Keratinocyte (primary cell): ENCODE data around the gene BABAM2. TPM values are rescaled to one million over a fixed set of nuclear protein-coding genes. Genes with fewer than 3 reads are reported as not detected.

Experiments used
- DNase-seq: peaks from one replicate; pipeline ENCODE4 v3.0.0-alpha.2; 2011; ENCODE audit warnings: low read depth, missing footprints, low spot score
- FAIRE-seq: peaks from 2 replicates; lab custom pipeline; 2011; peaks lifted over from hg19 to GRCh38; lab: Jason Lieb, UNC
- H2AFZ ChIP-seq: 2 replicates; pipeline ENCODE4 v1.6.0; 2012; ENCODE audit warnings: low read length, control low read depth, inconsistent platforms; ENCODE audit not compliant: control insufficient read depth
- H3K27ac ChIP-seq: 2 replicates; pipeline ENCODE4 v1.5.1; 2011; ENCODE audit warnings: low read length; ENCODE audit not compliant: control insufficient read depth, insufficient read depth
- H3K27me3 ChIP-seq: 3 replicates; pipeline ENCODE4 v1.6.0; 2011; ENCODE audit warnings: low read length; ENCODE audit not compliant: control insufficient read depth, insufficient read depth; ENCODE audit errors: extremely low read depth
- H3K36me3 ChIP-seq, 2 experiments: 2 replicates in 1 of 2; 3 replicates in 1 of 2; pipeline ENCODE4 v1.5.1; 2011; ENCODE audit warnings: low read length in 2 of 2, mild to moderate bottlenecking in 1 of 2; ENCODE audit not compliant: control insufficient read depth in 2 of 2, insufficient read depth in 2 of 2; ENCODE audit errors: extremely low read depth in 1 of 2
- H3K4me1 ChIP-seq: 3 replicates; pipeline ENCODE4 v1.5.1; 2011; ENCODE audit warnings: low read length; ENCODE audit not compliant: control insufficient read depth, insufficient read depth; ENCODE audit errors: extremely low read depth
- H3K4me2 ChIP-seq: 3 replicates; pipeline ENCODE4 v1.6.0; 2011; ENCODE audit warnings: low read depth, low read length; ENCODE audit not compliant: control insufficient read depth, insufficient read depth; ENCODE audit errors: extremely low read depth
- H3K4me3 ChIP-seq, 3 experiments: fragments of 200-600 bp in 1 of 3; sonication (generic) in 1 of 3; 2 replicates in 2 of 3; 3 replicates in 1 of 3; pipeline ENCODE4 v1.5.1; 2011 to 2016; ENCODE audit warnings: low read length in 3 of 3, mild to moderate bottlenecking in 3 of 3, control low read depth in 2 of 3, inconsistent platforms in 1 of 3, low read depth in 1 of 3, mixed read lengths in 1 of 3, mixed run types in 1 of 3, moderate library complexity in 1 of 3; ENCODE audit not compliant: control insufficient read depth in 2 of 3, insufficient read depth in 2 of 3; ENCODE audit errors: extremely low read depth in 1 of 3
- H3K79me2 ChIP-seq: 2 replicates; pipeline ENCODE4 v1.6.0; 2012; ENCODE audit warnings: low read length; ENCODE audit not compliant: control insufficient read depth, insufficient read depth
- H3K9ac ChIP-seq: 3 replicates; pipeline ENCODE4 v1.6.0; 2011; ENCODE audit warnings: low read length; ENCODE audit not compliant: control insufficient read depth, insufficient read depth; ENCODE audit errors: extremely low read depth
- H3K9me1 ChIP-seq: 3 replicates; pipeline ENCODE4 v1.6.0; 2011; ENCODE audit warnings: low read length; ENCODE audit not compliant: control insufficient read depth, insufficient read depth; ENCODE audit errors: extremely low read depth
- H3K9me3 ChIP-seq: 2 replicates; pipeline ENCODE4 v1.5.1; 2012; ENCODE audit warnings: low read depth, low read length; ENCODE audit not compliant: control insufficient read depth
- H4K20me1 ChIP-seq: 3 replicates; pipeline ENCODE4 v1.6.0; 2011; ENCODE audit warnings: low read length; ENCODE audit not compliant: control insufficient read depth, insufficient read depth; ENCODE audit errors: extremely low read depth
- EZH2 ChIP-seq: IDR thresholded peaks from one replicate; pipeline ENCODE4 v1.6.1; 2012; ENCODE audit warnings: inconsistent platforms, mild to moderate bottlenecking, low read length, moderate library complexity
- dilution Hi-C: fragments of 300-500 bp; cut with MboI; formaldehyde crosslinking; loops from one replicate; pipeline ENCODE4 v1.7.0; 2020; ENCODE audit warnings: low sequenced_read_pairs; ENCODE audit not compliant: extremely low pct_ligation_motif_present
- polyA plus RNA-seq, 5 experiments: library from polyadenylated mRNA; depleted of rRNA in 3 of 5; stranded (reverse) in 3 of 5; stranded (forward) in 1 of 5; unstranded in 1 of 5; fragments of >200 nt; gene quantifications; 1 replicate in 1 of 5; 2 replicates in 3 of 5; 3 replicates in 1 of 5; pipeline versions ENCODE4 v1.2.1 to v1.2.3, GENCODE V29; 2011 to 2012; ENCODE audit warnings: missing spikeins in 2 of 5, low read depth in 1 of 5, low replicate concordance in 1 of 5
- TF ChIP-seq, protein P1 (sequence below), 3 experiments: IDR thresholded peaks in 1 of 3; conservative IDR thresholded peaks in 1 of 3; optimal IDR thresholded peaks in 1 of 3; 2 replicates in 2 of 3; 3 replicates in 1 of 3; pipeline versions ENCODE3 to v1.5.1; 2011; ENCODE audit warnings: low read length in 3 of 3, mild to moderate bottlenecking in 3 of 3, moderate library complexity in 2 of 3, control low read depth in 1 of 3, inconsistent platforms in 1 of 3; ENCODE audit not compliant: insufficient read depth in 2 of 3; ENCODE audit errors: extremely low read depth in 1 of 3

BABAM2 gene
- polyA plus RNA-seq, 1 donor (not counting 4 experiments of a cell fraction or from before 2014, with no cell fraction given): 29.8 TPM

DNA sequence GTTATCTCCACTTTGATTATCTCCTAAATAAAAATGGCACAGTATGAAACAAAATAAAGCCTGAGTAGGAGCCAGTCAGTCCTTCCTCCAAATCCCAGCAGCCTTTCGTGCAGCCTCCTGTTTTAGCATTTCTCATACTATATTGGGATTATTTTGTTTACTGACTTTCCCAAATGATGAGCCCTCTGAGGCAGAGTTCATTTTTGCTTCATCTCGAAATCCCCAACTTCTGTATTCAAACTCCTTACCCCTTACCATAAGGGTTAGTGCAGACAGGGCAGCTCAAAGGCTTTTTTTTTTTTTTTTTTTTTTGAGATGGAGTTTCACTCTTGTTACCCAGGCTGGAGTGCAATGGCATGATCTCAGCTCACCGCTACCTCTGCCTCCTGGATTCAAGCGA lies 388.8 kb downstream of the BABAM2 start:
- Histone ChIP-seq H4K20me1 (no peaks in the 10 kb centered on the region), H3K9me3 (no peaks in the 10 kb centered on the region), H3K27me3 (no peaks in the 10 kb centered on the region), H3K27ac (no peak overlapping the region), H3K9ac (no peak overlapping the region), H3K4me2 (no peak overlapping the region), H3K4me1 (peaks cover 40% of the 10 kb centered on the region), H3K4me3 (no peak overlapping the region), H3K36me3 (no peaks in the 10 kb centered on the region), H3K9me1 (no peaks in the 10 kb centered on the region), H3K79me2 (no peaks in the 10 kb centered on the region), H2AFZ (no peak overlapping the region)
- dilution Hi-C loops: no loop called here
- TF ChIP-seq, protein P1, sequence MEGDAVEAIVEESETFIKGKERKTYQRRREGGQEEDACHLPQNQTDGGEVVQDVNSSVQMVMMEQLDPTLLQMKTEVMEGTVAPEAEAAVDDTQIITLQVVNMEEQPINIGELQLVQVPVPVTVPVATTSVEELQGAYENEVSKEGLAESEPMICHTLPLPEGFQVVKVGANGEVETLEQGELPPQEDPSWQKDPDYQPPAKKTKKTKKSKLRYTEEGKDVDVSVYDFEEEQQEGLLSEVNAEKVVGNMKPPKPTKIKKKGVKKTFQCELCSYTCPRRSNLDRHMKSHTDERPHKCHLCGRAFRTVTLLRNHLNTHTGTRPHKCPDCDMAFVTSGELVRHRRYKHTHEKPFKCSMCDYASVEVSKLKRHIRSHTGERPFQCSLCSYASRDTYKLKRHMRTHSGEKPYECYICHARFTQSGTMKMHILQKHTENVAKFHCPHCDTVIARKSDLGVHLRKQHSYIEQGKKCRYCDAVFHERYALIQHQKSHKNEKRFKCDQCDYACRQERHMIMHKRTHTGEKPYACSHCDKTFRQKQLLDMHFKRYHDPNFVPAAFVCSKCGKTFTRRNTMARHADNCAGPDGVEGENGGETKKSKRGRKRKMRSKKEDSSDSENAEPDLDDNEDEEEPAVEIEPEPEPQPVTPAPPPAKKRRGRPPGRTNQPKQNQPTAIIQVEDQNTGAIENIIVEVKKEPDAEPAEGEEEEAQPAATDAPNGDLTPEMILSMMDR (optimal IDR thresholded peaks at IDR 0.05 in 1 of 3, IDR thresholded peaks at IDR 0.05 in 1 of 3, conservative IDR thresholded peaks at IDR 0.05 in 1 of 3; ENCODE audit: extremely low read depth in 1 of 3, insufficient read depth in 2 of 3, low read length in 3 of 3): no peak
- no peak for TF ChIP-seq EZH2
- DNase-seq (no peak), FAIRE-seq (no peak)

DNA sequence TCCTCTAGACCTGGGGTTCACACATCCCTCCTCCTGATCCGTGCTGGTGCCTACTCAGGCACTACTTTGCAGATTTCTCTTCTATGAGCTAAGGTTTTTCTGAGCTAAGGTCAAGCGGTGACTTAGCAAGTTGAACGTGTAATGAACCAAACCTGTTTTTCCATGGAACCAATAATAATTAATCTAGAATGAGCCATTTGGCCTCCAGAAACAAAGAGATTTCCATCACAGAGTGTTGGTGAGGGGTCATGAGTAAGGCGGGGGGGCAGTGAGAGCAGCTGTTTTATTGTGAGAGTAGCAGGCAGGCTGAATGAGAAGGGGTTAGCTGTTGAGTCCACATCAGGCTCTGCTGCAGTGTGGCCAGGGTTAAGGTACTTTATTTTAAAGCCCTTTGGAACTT lies 390.1 kb downstream of the BABAM2 start:
- dilution Hi-C loops: no loop called here
- no peak overlapping the region for H3K4me2 ChIP-seq

More for the DNA sequence above, 390.1 kb downstream of the BABAM2 start:
- no peaks in the 10 kb centered on the region for H3K36me3 ChIP-seq
- DNase-seq: no peak
- no peak for FAIRE-seq
- no peak overlapping the region for H3K4me3 ChIP-seq
- H2AFZ ChIP-seq: no peak overlapping the region
- H3K9me1 ChIP-seq: no peaks in the 10 kb centered on the region
- no peaks in the 10 kb centered on the region for H4K20me1 ChIP-seq
- H3K27ac ChIP-seq: no peak overlapping the region
- H3K79me2 ChIP-seq: no peaks in the 10 kb centered on the region
- H3K27me3 ChIP-seq: no peaks in the 10 kb centered on the region
- peaks cover 36% of the 10 kb centered on the region for H3K4me1 ChIP-seq
- no peak overlapping the region for H3K9ac ChIP-seq
- TF ChIP-seq, protein P1 (optimal IDR thresholded peaks at IDR 0.05 in 1 of 3, IDR thresholded peaks at IDR 0.05 in 1 of 3, conservative IDR thresholded peaks at IDR 0.05 in 1 of 3; ENCODE audit: extremely low read depth in 1 of 3, insufficient read depth in 2 of 3, low read length in 3 of 3): no peak
- no peak for TF ChIP-seq EZH2
- no peaks in the 10 kb centered on the region for H3K9me3 ChIP-seq
